Erythroblast (primary cell): ENCODE results near the gene PGK2.

Source experiments
- GATA1 ChIP-seq: IDR thresholded peaks from 2 replicates; pipeline ENCODE4 v1.6.1; 2011; ENCODE audit warnings: low read depth, mild to moderate bottlenecking, control low read depth, low read length, moderate library complexity
- POLR2A ChIP-seq: IDR thresholded peaks from 2 replicates; pipeline ENCODE4 v1.6.1; 2011; ENCODE audit warnings: mild to moderate bottlenecking, low read length

DNA sequence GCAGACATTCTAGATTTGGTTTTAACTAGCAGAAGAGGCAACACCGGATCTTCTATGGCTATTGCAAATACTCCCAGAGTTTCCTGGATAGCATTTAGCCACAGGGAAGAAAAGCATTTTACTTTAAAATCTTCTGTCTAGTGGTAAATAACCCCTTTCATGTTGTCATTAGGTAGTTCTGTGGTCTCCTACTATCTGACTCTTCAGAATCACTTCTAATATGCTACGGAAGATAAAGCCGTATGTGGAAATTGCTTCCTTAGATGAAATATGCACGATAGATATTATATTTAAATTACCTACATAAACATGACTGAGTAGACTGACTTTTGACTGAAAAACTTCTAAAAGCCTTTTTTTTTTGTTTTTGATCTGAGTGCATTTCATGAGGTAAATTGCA lies 43.7 kb downstream of the PGK2 start:
- TF ChIP-seq POLR2A, result no peak
- TF ChIP-seq GATA1, result no peak
